Choroid plexus epithelial cell (primary cell): ENCODE data around the gene RABL3.

Experiments
- DNase-seq: peaks from one replicate; pipeline ENCODE4 v3.0.0-alpha.2; 2010; ENCODE audit warnings: low read depth
- H3K4me3 ChIP-seq: 2 replicates; pipeline ENCODE4 v1.5.1; 2011; ENCODE audit warnings: low read depth, mild to moderate bottlenecking, control low read depth, low read length, moderate library complexity
- TF ChIP-seq, protein P1 (sequence below): conservative IDR thresholded peaks from 2 replicates; pipeline ENCODE4 v1.5.1; 2011; ENCODE audit warnings: low read depth, mild to moderate bottlenecking, control low read depth, inconsistent platforms, low read length, moderate library complexity

RABL3 gene

GRCh38 chr3:120649830-120650233 lies 92.5 kb downstream of the RABL3 start:
- H3K4me3 ChIP-seq: no peak overlapping the region
- TF ChIP-seq, protein P1, sequence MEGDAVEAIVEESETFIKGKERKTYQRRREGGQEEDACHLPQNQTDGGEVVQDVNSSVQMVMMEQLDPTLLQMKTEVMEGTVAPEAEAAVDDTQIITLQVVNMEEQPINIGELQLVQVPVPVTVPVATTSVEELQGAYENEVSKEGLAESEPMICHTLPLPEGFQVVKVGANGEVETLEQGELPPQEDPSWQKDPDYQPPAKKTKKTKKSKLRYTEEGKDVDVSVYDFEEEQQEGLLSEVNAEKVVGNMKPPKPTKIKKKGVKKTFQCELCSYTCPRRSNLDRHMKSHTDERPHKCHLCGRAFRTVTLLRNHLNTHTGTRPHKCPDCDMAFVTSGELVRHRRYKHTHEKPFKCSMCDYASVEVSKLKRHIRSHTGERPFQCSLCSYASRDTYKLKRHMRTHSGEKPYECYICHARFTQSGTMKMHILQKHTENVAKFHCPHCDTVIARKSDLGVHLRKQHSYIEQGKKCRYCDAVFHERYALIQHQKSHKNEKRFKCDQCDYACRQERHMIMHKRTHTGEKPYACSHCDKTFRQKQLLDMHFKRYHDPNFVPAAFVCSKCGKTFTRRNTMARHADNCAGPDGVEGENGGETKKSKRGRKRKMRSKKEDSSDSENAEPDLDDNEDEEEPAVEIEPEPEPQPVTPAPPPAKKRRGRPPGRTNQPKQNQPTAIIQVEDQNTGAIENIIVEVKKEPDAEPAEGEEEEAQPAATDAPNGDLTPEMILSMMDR: no peak
- no peak for DNase-seq

DNA sequence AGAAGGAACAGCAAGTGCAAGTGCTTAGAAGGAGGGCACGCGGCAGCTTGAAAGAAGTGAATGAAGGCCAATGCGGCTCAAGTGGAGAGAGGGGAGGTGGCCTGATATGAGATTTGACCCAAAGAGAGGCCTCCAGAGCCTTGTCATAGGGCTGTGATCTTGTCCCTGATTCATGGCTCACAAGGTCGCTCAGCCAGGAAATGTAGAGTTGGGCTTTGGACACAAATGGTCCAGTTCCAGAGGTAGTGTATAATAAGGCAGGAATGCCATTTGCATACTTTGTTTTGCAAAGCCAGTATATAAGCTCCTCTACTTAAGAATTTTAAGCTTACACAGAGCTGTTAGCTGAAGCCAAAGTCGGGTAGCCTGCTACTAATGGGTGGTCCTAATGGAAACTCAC lies 94.0 kb downstream of the RABL3 start:
- DNase-seq: no peak
- H3K4me3 ChIP-seq: no peak overlapping the region
- TF ChIP-seq, protein P1: no peak

- H3K4me3 ChIP-seq: no peak overlapping the region
- TF ChIP-seq, protein P1: no peak
- no peak for DNase-seq
Measured at GRCh38 chr3:120646771-120647432, 95.4 kb downstream of the RABL3 start.

DNA sequence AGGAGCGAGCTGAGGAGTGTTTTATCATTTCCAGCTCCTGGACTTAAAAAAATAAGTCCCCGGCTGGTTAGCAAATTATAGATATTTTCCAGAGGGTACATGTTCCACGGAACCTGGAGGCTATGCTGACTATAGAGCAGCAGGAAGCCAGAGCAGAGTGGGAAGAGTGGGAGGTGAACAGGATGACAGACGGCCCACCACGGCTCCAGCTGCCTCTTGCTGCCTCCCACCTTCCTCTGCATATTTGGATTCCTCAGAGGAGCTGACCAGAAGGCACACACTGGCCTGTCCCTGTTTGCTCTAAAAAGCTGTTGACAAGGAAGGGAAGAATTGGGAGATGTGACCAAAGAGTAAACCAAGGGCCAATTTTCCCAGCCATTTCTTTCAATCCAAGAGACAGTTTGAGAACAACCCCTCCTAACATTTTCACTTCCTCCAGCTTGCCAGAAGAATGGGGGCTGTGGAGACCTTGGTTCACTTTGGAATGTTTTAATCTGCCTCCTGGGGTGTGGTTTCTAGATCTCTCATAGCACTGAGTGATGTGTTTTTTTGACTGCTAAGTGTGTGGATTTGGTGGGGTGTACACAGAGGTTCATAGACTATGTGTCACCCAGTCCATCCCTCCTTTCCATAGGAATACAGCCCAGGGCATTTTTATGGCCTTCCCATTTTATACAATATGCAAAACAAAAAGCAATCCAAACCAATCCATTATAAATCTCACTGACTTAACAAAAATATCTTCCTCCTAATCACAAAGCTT lies 97.1 kb downstream of the RABL3 start:
- DNase-seq: peak; percentile 34
- TF ChIP-seq, protein P1: no peak

GRCh38 chr3:120642368-120642948 lies 99.9 kb downstream of the RABL3 start:
- peak; percentile 67 for DNase-seq
- no peak overlapping the region for H3K4me3 ChIP-seq
- TF ChIP-seq, protein P1: peak; percentile 34

More for the DNA sequence above, 97.1 kb downstream of the RABL3 start:
- no peak overlapping the region for H3K4me3 ChIP-seq

DNA sequence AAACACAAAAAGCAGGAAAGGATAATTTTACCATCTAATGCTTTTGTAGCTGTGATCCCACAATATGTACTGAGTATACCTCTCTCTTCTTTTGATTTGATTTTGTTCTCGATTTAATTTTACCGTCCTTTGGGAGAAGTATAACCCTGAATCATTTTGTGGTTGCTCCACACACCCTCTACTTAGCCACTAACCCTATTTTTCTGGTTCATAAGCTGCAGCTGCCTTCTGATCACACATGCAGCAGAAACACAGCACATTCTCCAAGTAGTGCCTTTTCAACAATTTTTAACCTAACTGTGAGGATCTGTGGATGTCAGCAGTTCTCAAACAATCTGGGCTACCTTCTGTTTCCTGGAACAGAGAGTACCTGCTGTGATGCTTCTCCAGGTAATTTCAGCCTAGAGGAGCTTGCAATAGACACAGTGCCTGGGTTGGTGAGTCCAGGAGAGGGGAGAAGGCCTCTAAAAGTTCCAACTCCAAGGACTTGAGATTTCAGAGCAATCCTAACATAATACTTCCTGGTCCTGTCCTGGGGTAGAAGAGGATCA lies 100.5 kb downstream of the RABL3 start:
- H3K4me3 ChIP-seq: no peak overlapping the region
- TF ChIP-seq, protein P1: no peak
- DNase-seq: no peak
